Fibroblast of the aortic adventitia (primary cell): ENCODE measurements around the gene PRKAA2. TPM values are rescaled to one million over a fixed set of nuclear protein-coding genes. Genes with fewer than 3 reads are reported as not detected.

Experiments used
- DNase-seq: peaks from one replicate; pipeline ENCODE4 v3.0.0-alpha.2; 2010; ENCODE audit warnings: low read depth
- H3K4me3 ChIP-seq: 2 replicates; pipeline ENCODE4 v1.5.1; 2011; ENCODE audit warnings: low read depth, mild to moderate bottlenecking, control low read depth, low read length, moderate library complexity
- CTCF ChIP-seq: IDR thresholded peaks from 2 replicates; pipeline ENCODE4 v1.5.1; 2011; ENCODE audit warnings: mild to moderate bottlenecking, low read length, control low read depth, inconsistent platforms; ENCODE audit not compliant: insufficient read depth
- total RNA-seq: library from RNA; depleted of rRNA; stranded (reverse); fragments of >200 nt; gene quantifications from 2 replicates; pipeline ENCODE4 v1.2.3, GENCODE V29; 2012; ENCODE audit warnings: low replicate concordance

The PRKAA2 gene
- total RNA-seq, 1 donor: 3.7 TPM

GRCh38 chr1:56671085-56671484 lies 26.0 kb downstream of the PRKAA2 start:
- no peak for TF ChIP-seq CTCF
- no peak for DNase-seq
- H3K4me3 ChIP-seq: no peak overlapping the region

- H3K4me3 ChIP-seq: no peak overlapping the region
- DNase-seq: no peak
- TF ChIP-seq CTCF: no peak
These were observed 26.4 kb downstream of the PRKAA2 start for GRCh38 chr1:56671542-56671941.

- TF ChIP-seq CTCF: no peak
- no peak for DNase-seq
- H3K4me3 ChIP-seq: no peak overlapping the region
These were observed 27.5 kb downstream of the PRKAA2 start for GRCh38 chr1:56672579-56672978.

- no peak overlapping the region for H3K4me3 ChIP-seq
- TF ChIP-seq CTCF: no peak
- no peak for DNase-seq
These were observed 30.6 kb downstream of the PRKAA2 start for GRCh38 chr1:56675763-56676162.

- TF ChIP-seq CTCF: no peak
- peak; percentile 61 for DNase-seq
- H3K4me3 ChIP-seq: no peak overlapping the region
These were observed 31.5 kb downstream of the PRKAA2 start for GRCh38 chr1:56676571-56677035.

GRCh38 chr1:56683569-56683968 lies 38.5 kb downstream of the PRKAA2 start:
- no peak overlapping the region for H3K4me3 ChIP-seq
- no peak for DNase-seq
- TF ChIP-seq CTCF: no peak

- H3K4me3 ChIP-seq: no peak overlapping the region
- peak; percentile 53 for DNase-seq
- no peak for TF ChIP-seq CTCF
These were observed 41.1 kb downstream of the PRKAA2 start for GRCh38 chr1:56686169-56686568.
